GM12878 (cell line): ENCODE measurements around the gene TELO2. TPM values are rescaled to one million over a fixed set of nuclear protein-coding genes. Genes with fewer than 3 reads are reported as not detected.

Source experiments
- CEBPB ChIP-seq, 2 experiments: fragments of 150-350 bp in 1 of 2; IDR thresholded peaks; 2 replicates each; pipeline ENCODE4 v1.6.1; 2012 to 2014; ENCODE audit warnings: low read depth in 2 of 2, low read length in 2 of 2, borderline replicate concordance in 1 of 2, inconsistent platforms in 1 of 2
- CHD4 ChIP-seq: fragments of 200-600 bp; sonication (generic); IDR thresholded peaks from 2 replicates; pipeline ENCODE4 v1.6.1; 2016; ENCODE audit warnings: mild to moderate bottlenecking
- CREB1 ChIP-seq: IDR thresholded peaks from 2 replicates; pipeline ENCODE4 v1.6.1; 2012; ENCODE audit warnings: low read depth, mild to moderate bottlenecking, inconsistent platforms
- CREM ChIP-seq: IDR thresholded peaks from 2 replicates; pipeline ENCODE4 v1.6.1; 2014; ENCODE audit warnings: antibody characterized with exemption, low read depth
- E4F1 ChIP-seq: fragments of 450-650 bp; IDR thresholded peaks from 2 replicates; pipeline ENCODE4 v1.6.1; 2018; ENCODE audit warnings: borderline replicate concordance, mild to moderate bottlenecking; ENCODE audit not compliant: partially characterized antibody
- GABPA ChIP-seq: IDR thresholded peaks from 2 replicates; pipeline ENCODE4 v1.6.1; 2014; ENCODE audit warnings: antibody characterized with exemption, low read depth, mild to moderate bottlenecking, inconsistent platforms
- KLF5 ChIP-seq: fragments of 450-650 bp; IDR thresholded peaks from 2 replicates; pipeline ENCODE4 v1.6.1; 2014; ENCODE audit warnings: mild to moderate bottlenecking; ENCODE audit not compliant: partially characterized antibody
- MLLT1 ChIP-seq: fragments of 450-650 bp; IDR thresholded peaks from 2 replicates; pipeline ENCODE4 v1.6.1; 2016; ENCODE audit warnings: mild to moderate bottlenecking
- MTA3 ChIP-seq: IDR thresholded peaks from 2 replicates; pipeline ENCODE4 v1.6.1; 2012; ENCODE audit warnings: low read length, inconsistent platforms, borderline replicate concordance
- NKRF ChIP-seq: fragments of 450-650 bp; conservative IDR thresholded peaks from 2 replicates; pipeline ENCODE4 v1.6.1; 2017; ENCODE audit warnings: mild to moderate bottlenecking, moderate library complexity
- NR2C1 ChIP-seq: fragments of 450-650 bp; IDR thresholded peaks from 2 replicates; pipeline ENCODE4 v1.6.1; 2017; ENCODE audit warnings: antibody characterized with exemption, mild to moderate bottlenecking, moderate library complexity
- POLR2A ChIP-seq: IDR thresholded peaks from 2 replicates; pipeline ENCODE4 v1.6.1; 2011; ENCODE audit warnings: low read depth, mild to moderate bottlenecking, low read length
- SIX5 ChIP-seq: IDR thresholded peaks from 2 replicates; pipeline ENCODE4 v1.6.1; 2011; ENCODE audit warnings: mild to moderate bottlenecking, low read depth, low read length, moderate library complexity; ENCODE audit not compliant: severe bottlenecking
- SMAD5 ChIP-seq: IDR thresholded peaks from 2 replicates; pipeline ENCODE4 v1.6.1; 2016; ENCODE audit warnings: antibody characterized with exemption, low read depth
- TBL1XR1 ChIP-seq: IDR thresholded peaks from 2 replicates; pipeline ENCODE4 v1.6.1; 2012; ENCODE audit warnings: low read depth, low read length, improper control_type of control experiment
- TCF3 ChIP-seq: IDR thresholded peaks from 2 replicates; pipeline ENCODE4 v1.6.1; 2012; ENCODE audit warnings: low read depth, mild to moderate bottlenecking, low read length, borderline replicate concordance; ENCODE audit not compliant: insufficient read depth
- USF2 ChIP-seq: IDR thresholded peaks from 2 replicates; pipeline ENCODE4 v1.6.1; 2011; ENCODE audit warnings: low read depth, low read length, improper control_type of control experiment, borderline replicate concordance
- ZBTB11 ChIP-seq: fragments of 450-650 bp; formaldehyde crosslinking; IDR thresholded peaks from 2 replicates; pipeline ENCODE4 v1.5.0; 2022; ENCODE audit warnings: mild to moderate bottlenecking, missing genetic modification characterization
- ZNF24 ChIP-seq: fragments of 450-650 bp; IDR thresholded peaks from 2 replicates; pipeline ENCODE4 v1.6.1; 2017; ENCODE audit warnings: antibody characterized with exemption, mild to moderate bottlenecking
- polyA plus RNA-seq, 11 experiments: library from polyadenylated mRNA; depleted of rRNA in 4 of 11; unstranded in 6 of 11; stranded (reverse) in 5 of 11; fragments of >200 nt; fragmentation: Nextera tagmentation in 4 of 11; fragmentation: Illumina TruSeq in 1 of 11; extraction: Ambion mirVana in 4 of 11; extraction: Trizol in 1 of 11; gene quantifications; 1 replicate in 1 of 11; 2 replicates in 10 of 11; pipeline versions ENCODE4 v1.2.1 to v1.2.3, GENCODE V29; 2011 to 2016; ENCODE audit warnings: inconsistent platforms in 2 of 11, missing spikeins in 2 of 11, low read depth in 1 of 11
- total RNA-seq, 4 experiments: library from RNA; depleted of rRNA in 3 of 4; stranded (reverse); fragments of >200 nt in 3 of 4; fragmentation: Illumina TruSeq in 1 of 4; extraction: Trizol in 1 of 4; gene quantifications; 2 replicates each; pipeline versions ENCODE4 v1.2.1 to v1.2.3, GENCODE V29; 2013 to 2021

TELO2 gene
- total and polyA plus RNA-seq, 10 of the 15 experiments (the other 5 are each of a cell fraction or from before 2014, with no cell fraction given), result 0.55 to 72.8 (median 18.6) TPM

GRCh38 chr16:1492923-1493745 lies at the start of gene TELO2 (continued):
- TF ChIP-seq E4F1 (no peak), NR2C1 (peak; percentile 69), CHD4 (no peak), SIX5 (no peak), USF2 (peak; percentile 7), ZBTB11 (CRISPR knock-in tag) (no peak), SMAD5 (0 out of 2 replicates have a peak, but pooled peaks have one; percentile 30), MLLT1 (0 out of 2 replicates have a peak, but pooled peaks have one; percentile 43), CREM (no peak), MTA3 (no peak), CEBPB (IDR thresholded peaks at IDR 0.05; ENCODE audit: borderline replicate concordance in 1 of 2, low read depth in 2 of 2, low read length in 2 of 2) (no peak), KLF5 (no peak), POLR2A (peak; percentile 90), TCF3 (no peak), TBL1XR1 (no peak), CREB1 (0 out of 2 replicates have a peak, but pooled peaks have one; percentile 1), GABPA (no peak), NKRF (peak; percentile 79), ZNF24 (peak; percentile 27; the same call in 1 of the 2 replicates)
